SK-MEL-5 (cell line): Measurements from ENCODE around the gene KIF1A. TPM values are rescaled to one million over a fixed set of nuclear protein-coding genes. Genes with fewer than 3 reads are reported as not detected.

Source experiments
- DNase-seq: peaks from one replicate; pipeline ENCODE4 v3.0.0-alpha.2; 2016; ENCODE audit warnings: low read depth, low spot score
- in situ Hi-C: cut with HindIII; loops from 2 replicates; pipeline ENCODE4 v1.10.0; 2016; ENCODE audit warnings: low sequenced_read_pairs, high pct_unique_total_duplicates, low pct_unique_long_range_greater_than_20kb
- total RNA-seq: library from RNA; depleted of rRNA; stranded (reverse); fragments of >200 nt; shearing (Covaris generic); gene quantifications from 2 replicates; pipeline ENCODE4 v1.2.3, GENCODE V29; 2014

KIF1A gene
- total RNA-seq, 1 experiment from 2014 or later: 0.50 TPM

- in situ Hi-C loops: no loop called here
- peak; percentile 93 for DNase-seq
These were observed 12.2 kb upstream of the KIF1A start for GRCh38 chr2:240832205-240832727.

DNA sequence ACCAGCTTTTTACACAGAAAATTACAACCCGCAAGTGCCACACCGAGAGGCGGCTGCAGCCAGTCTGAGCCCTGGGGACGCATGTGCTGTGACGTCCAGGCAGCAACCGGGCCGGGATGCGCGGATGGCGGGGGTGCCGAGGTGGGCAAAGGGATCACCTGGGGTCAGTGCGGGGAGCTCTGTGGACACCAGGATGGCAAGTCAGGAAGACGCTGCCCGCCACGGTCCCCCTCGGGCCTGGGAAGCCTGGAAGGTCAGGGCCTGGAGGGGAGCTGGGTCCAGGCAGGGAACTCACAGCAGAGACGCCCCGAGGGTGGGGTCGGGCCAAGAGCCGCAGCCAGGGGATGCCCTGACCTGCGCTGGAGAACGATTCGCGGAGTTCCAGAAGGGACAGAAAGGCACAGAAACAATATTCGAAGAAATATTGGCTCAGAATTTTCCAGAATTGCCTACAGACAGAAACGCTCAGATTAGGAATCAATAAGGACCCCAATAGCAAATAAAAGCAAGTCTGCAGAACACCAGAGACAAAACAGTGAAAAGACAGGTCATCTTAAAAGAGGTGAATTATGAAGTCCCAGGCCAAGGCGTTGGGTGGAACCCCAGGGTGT lies 11.7 kb upstream of the KIF1A start:
- DNase-seq: no peak
- in situ Hi-C loops: no loop called here

GRCh38 chr2:240825476-240825875 lies 5.5 kb upstream of the KIF1A start:
- DNase-seq: no peak
- in situ Hi-C loops: no loop called here

- in situ Hi-C loops: no loop called here
These were observed 3.7 kb upstream of the KIF1A start for GRCh38 chr2:240823449-240824336.

GRCh38 chr2:240822280-240822847 lies 2.3 kb upstream of the KIF1A start:
- DNase-seq: no peak
- in situ Hi-C loops: no loop called here

More at GRCh38 chr2:240823449-240824336, 3.7 kb upstream of the KIF1A start:
- no peak for DNase-seq

DNA sequence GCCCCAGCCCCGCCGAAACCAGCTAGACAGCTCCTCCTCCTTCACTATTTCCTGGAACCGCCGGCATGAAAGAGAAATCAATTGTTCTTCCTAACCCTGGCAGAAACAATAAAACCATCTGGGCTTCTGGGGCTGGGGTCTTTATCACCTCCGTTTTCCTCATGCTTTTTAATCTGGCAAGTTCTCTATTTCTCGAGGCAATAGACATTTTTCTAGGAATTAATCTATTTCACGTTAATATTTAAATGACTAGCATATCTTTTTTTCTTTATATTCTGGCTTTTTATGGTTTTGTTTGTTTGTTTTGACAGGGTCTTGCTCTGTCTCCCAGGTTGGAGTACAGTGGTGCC lies 1.4 kb upstream of the KIF1A start:
- in situ Hi-C loops: no loop called here

GRCh38 chr2:240820607-240821428 lies 799 bp upstream of the KIF1A start:
- DNase-seq: no peak
- in situ Hi-C loops: no loop called here

More for the DNA sequence above, 1.4 kb upstream of the KIF1A start:
- DNase-seq: no peak

GRCh38 chr2:240819126-240819857 lies 727 bp downstream of the KIF1A start:
- DNase-seq: no peak

DNA sequence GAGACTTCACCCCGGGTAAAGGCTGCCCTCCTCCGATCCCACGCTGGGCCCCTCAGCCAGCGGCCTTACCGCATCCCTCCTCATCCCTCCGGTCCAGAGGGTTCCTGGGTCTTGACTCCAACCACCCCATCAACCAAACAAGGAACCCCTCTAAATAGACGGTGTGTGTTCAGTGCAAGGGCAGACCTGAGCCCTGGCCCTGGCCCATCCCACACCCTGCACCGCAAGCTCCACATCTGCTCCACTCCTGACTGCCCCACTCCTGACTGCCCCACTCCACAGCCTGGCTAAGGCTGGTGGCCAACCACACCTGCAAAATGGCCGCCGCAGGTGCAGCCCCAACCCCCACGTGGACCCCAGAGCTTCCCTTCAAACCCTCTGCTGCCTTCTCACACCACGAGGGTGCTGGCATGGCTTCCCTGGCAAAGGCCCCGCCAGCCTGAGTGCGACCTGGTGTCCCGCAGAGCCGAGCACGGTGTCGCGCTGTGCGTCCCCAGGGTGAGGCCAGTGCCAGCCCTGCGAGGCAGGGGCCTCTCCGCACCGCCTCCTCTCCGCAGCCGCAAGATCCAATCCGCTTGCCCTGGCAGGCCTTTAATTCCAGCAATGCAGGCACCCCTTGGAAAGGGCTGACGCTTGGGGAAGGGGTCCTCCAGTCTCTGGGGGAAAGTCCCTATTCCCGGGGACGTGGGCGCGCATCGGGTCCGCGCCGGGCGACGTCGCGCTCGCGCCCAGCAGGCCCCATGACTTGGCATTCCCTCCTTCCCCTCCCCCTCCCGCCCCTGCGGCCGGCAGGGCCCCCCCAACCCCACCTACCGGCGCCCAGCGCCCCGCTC lies 1.5 kb downstream of the KIF1A start:
- in situ Hi-C loops: no loop called here
- DNase-seq: no peak

More at GRCh38 chr2:240819126-240819857, 727 bp downstream of the KIF1A start:
- in situ Hi-C loops: no loop called here

- no peak for DNase-seq
- in situ Hi-C loops: no loop called here
These were observed 2.3 kb downstream of the KIF1A start for GRCh38 chr2:240817496-240818292.

DNA sequence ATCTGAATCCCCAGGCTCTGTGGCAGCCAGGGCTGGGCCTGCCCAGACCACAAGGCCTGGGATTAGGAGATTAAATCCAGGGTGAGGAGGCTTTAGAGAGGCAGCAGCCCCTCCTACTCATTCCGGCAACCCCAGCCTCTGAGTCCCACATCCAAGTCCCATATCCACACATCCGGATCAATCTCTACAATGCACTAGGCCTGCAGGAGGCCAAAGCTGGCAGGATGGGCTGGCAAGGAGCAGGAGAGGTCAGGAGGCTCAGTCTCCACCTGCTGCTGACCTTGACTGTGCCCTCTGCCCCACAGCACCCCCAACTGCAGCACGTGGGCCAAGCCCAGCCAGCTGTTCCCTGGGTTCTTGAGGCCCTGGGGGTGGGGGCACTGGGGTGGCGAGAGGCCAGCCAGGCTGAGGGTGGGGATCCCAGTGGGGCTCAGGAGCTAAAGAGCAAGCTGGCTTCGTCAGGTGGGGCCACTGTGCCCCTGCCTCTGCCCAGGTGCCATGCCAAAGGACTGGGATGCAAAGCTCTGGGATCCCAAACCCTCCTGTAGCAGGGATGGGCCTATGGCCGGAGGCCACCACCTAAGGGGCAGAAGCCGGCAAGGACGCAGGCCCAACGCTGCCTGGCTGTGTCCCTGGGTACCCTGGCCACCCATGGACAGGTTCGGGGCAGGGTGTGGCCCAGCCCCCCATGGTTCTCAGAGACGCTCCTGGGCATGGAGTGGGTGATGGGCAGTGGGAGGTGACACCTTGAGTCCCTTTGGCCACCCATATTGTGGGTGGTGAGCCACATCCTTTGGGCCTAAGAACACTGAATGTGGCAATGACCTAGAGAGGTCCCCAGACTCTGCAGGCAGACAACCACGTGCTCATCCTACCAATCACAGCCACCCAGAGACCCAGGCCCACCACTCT lies 3.2 kb downstream of the KIF1A start:
- DNase-seq: no peak
- in situ Hi-C loops: no loop called here

GRCh38 chr2:240815761-240816583 lies 4.0 kb downstream of the KIF1A start:
- peak; percentile 8 for DNase-seq
- in situ Hi-C loops: no loop called here

DNA sequence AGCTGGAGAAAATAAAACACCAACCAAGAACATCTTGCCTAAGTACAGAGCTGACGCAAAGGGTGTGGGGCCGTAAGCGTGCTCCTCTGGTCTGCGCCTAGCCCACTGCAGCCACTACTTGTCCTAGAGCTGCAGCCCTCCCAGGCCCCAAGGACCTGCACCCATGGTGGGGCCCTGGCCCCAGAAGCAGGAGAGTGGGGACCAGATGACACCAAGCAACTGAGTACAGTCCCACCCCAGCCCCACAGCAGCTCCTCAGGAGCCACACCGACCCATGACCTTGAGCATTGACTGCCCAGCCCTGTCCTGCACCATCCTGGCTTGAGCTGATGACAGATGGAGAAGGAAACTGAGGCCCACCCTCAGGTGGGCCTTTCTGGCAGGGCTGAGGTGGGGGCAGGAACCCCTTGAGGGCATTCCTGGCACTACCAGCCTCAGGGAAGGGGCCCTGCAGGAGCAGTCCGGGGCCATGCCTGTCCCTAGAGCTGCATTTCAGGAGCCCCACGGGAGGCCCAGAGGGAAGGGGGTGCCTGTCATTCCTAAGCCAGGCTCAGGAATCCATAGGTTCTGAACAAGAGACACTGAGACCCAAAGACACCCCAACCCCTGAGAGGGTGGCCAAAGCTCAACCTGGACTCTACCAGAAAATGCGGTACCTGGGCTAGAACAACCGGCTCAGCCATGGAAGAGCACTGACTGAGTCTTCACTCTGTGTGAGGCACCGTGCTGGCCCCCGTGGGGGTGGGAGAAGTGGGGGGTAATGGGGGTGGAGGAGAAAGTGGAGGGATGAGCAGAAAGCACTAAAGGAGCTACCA lies 4.9 kb downstream of the KIF1A start:
- in situ Hi-C loops: no loop called here
- DNase-seq: no peak
